ENCODE data around the gene PLIN5. TPM values are rescaled to one million over a fixed set of nuclear protein-coding genes. Genes with fewer than 3 reads are reported as not detected.
A peak's percentile ranks its signal among the peaks of the same experiment; 100 is the strongest.

PLIN5 gene
- total and polyA plus RNA-seq, 12 donors, result 25.7 to 149 (median 45.7) TPM

GRCh38 chr19:4579389-4579788 is 44.4 kb upstream of the PLIN5 start:
- no peak for DNase-seq
- no peak for TF ChIP-seq CTCF (IDR thresholded peaks at IDR 0.05)
- no peak for ATAC-seq
- Histone ChIP-seq H3K36me3 (no peaks in the 10 kb centered on the region), H3K4me3 (no peak overlapping the region), H3K4me1 (peaks cover 6 to 38% (median 22%) of the 10 kb centered on the region in 9 donors), H3K27me3 (peaks cover 13 to 85% (median 57%) of the 10 kb centered on the region in 7 donors), H3K27ac (peak overlapping the region in 2 of 10 donors; percentile 6 to 7), H3K9me3 (no peaks in the 10 kb centered on the region)
- 73 to 75% methylated on average over 8 of the region's 8 CpGs for WGBS, 2 donors
- intact Hi-C loops (cut with DNase I), result loop anchor here in 5 of 10 donors (5.0 to 10.0 kb wide), 2 partner anchors 58 to 215 kb away; partner anchors contain the start of genes TNFAIP8L1 (in 5 of the 5) and FEM1A (in 1 of the 5)

DNA sequence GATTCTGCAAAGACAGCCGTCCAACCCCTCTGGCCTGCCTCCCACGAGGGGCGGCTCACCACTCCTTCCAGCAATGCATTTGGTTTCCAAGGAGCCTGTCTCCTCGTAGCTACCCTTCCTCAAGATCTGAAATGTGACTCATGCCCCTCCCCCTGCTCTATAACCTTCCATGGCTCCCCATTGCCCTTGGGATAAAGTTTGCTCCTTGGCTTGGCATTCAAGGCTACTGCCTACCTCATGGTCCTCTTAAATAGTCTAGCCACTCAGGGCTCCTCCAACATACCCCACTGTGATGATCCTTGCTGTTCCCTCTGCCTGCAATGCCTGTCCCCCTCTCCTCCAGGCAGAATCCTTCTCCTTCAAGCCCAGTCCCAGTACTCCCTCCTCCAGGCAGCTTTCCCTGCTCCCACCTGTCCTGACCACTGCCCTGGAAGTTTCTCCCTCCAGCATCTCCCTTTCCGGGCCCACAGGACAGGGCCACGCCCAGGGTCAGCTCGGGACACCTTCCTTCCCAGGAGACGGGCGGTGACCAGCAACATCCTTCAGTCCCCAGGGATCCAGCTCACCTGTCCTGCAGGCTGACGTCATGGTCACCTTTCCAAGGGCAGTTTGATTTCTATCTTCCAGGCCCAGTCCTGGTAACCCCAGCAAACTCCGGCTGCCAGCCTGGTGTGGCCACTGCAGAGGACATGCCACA is 43.7 kb upstream of the PLIN5 start:
- DNase-seq, result no peak
- peaks cover 0 to 38% (median 22%) of the 10 kb centered on the region in 9 donors for H3K4me1 ChIP-seq
- WGBS, 2 donors, result 58 to 64% methylated on average over 11 of the region's 11 CpGs
- H3K27ac ChIP-seq, result peak overlapping the region in 3 of 10 donors; percentile 1 to 7 (median 6)
- H3K9me3 ChIP-seq, result no peaks in the 10 kb centered on the region
- intact Hi-C loops (cut with DNase I), result loop anchor here in 5 of 10 donors (5.0 to 10.0 kb wide), 2 partner anchors 59 to 216 kb away; partner anchors contain the start of genes TNFAIP8L1 (in 5 of the 5) and FEM1A (in 1 of the 5)
- peaks cover 6 to 85% (median 55%) of the 10 kb centered on the region in 7 donors for H3K27me3 ChIP-seq
- H3K4me3 ChIP-seq, result no peak overlapping the region
- no peak for TF ChIP-seq CTCF (IDR thresholded peaks at IDR 0.05)
- H3K36me3 ChIP-seq, result no peaks in the 10 kb centered on the region
- ATAC-seq, result no peak

DNA sequence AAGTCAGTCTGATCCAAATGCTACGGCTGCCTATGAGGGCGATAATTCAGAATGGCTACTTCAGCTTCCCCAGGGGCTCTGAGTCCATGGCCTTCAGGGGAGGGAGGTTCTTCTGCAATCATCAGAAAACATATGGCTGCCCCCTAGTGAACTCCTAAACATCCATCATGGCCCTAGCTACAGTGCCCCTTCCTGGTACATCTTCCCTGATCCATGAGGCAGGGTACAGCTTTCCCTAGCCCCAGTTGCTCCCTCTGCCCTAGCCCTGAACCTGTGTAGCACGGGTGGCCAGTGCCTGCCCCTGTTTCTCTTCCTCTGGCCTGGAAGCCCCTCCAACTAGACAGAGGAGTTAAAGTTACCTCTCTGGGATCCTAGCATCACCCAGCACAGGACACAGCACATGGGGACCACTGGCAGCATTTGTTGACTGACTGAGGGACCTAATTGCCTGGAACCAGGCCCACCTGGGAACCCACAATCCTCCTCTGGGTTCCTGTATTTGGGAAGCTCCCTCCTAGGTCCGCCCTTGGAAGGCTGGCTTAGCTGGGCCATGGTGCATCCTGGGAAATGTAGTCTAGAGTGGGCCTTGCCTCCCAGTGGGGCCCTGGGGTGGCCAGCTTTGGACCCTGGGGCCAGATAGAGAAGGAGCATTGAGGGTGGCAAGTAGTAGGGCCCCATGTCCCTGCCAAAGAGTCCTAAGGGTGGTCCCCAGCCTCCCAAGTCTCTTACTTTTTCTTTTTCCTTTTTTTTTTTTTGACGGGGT is 42.2 kb upstream of the PLIN5 start:
- ATAC-seq, result no peak
- 88 to 94% methylated on average over 5 of the region's 5 CpGs for WGBS, 2 donors
- peak overlapping the region in 1 of 10 donors; percentile 90 for H3K27ac ChIP-seq

More for the DNA sequence above, 42.2 kb upstream of the PLIN5 start:
- Histone ChIP-seq H3K4me1 (peaks cover 0 to 41% (median 22%) of the 10 kb centered on the region in 9 donors), H3K36me3 (no peaks in the 10 kb centered on the region), H3K4me3 (no peak overlapping the region), H3K27me3 (peaks cover 5 to 74% (median 44%) of the 10 kb centered on the region in 7 donors), H3K9me3 (no peaks in the 10 kb centered on the region)
- intact Hi-C loops (cut with DNase I), result loop anchor here in 8 of 10 donors (2.0 to 10.0 kb wide), 4 partner anchors 58 to 218 kb away; partner anchors contain the start of genes TNFAIP8L1 (in 5 of the 8) and FEM1A (in 1 of the 8)
- no peak for TF ChIP-seq CTCF (IDR thresholded peaks at IDR 0.05)
- no peak for DNase-seq
